Measurements from ENCODE around the gene MTG1.
"Not testable (repeated sequence)": the region's sequence is repeated elsewhere in the genome, so short reads cannot be mapped to it uniquely, and the experiment has no call there.

GRCh38 chr10:133376183-133376582, 17.8 kb upstream of the MTG1 start:
- TF ChIP-seq SP1 (IDR thresholded peaks at IDR 0.05); PKNOX1 (IDR thresholded peaks at IDR 0.05); ELF4 (IDR thresholded peaks at IDR 0.05); FOXM1 (IDR thresholded peaks at IDR 0.05; ENCODE audit: borderline replicate concordance); ZNF384 (IDR thresholded peaks at IDR 0.05); L3MBTL2 (conservative IDR thresholded peaks at IDR 0.05); HDGF (IDR thresholded peaks at IDR 0.05; ENCODE audit: borderline replicate concordance); BHLHE40 (IDR thresholded peaks at IDR 0.05; ENCODE audit: borderline replicate concordance): not testable (repeated sequence)

All from HEK293T (cell line).